HCT116 (cell line): Measurements from ENCODE around the gene SYNPO.

ENCODE experiments used
- CTCF ChIP-seq, 3 experiments: fragments of 200-600 bp in 1 of 3; sonication (generic) in 1 of 3; IDR thresholded peaks in 2 of 3; conservative IDR thresholded peaks in 1 of 3; 2 replicates each; pipeline ENCODE4 v1.5.1; 2012 to 2017; ENCODE audit warnings: low read depth in 2 of 3, low read length in 2 of 3, antibody characterized with exemption in 1 of 3, borderline replicate concordance in 1 of 3, control low read depth in 1 of 3, mild to moderate bottlenecking in 1 of 3, mixed read lengths in 1 of 3, mixed run types in 1 of 3, moderate library complexity in 1 of 3; ENCODE audit not compliant: insufficient read depth in 1 of 3
- EZH2 ChIP-seq: fragments of 200-600 bp; sonication (generic); IDR thresholded peaks from 2 replicates; pipeline ENCODE4 v1.6.1; 2017; ENCODE audit warnings: antibody characterized with exemption, mixed run types
- JUND ChIP-seq: IDR thresholded peaks from 2 replicates; pipeline ENCODE4 v1.6.1; 2012
- MAX ChIP-seq: IDR thresholded peaks from 2 replicates; pipeline ENCODE4 v1.6.1; 2012
- SP1 ChIP-seq: IDR thresholded peaks from 2 replicates; pipeline ENCODE4 v1.6.1; 2012; ENCODE audit warnings: low read depth
- SRF ChIP-seq: IDR thresholded peaks from 2 replicates; pipeline ENCODE4 v1.6.1; 2012; ENCODE audit warnings: low read depth
- YY1 ChIP-seq: IDR thresholded peaks from 2 replicates; pipeline ENCODE4 v1.6.1; 2011; ENCODE audit warnings: low read length, low read depth, moderate library complexity, mild to moderate bottlenecking; ENCODE audit not compliant: insufficient replicate concordance; ENCODE audit errors: extremely low read depth

- TF ChIP-seq SP1, result no peak
- no peak for TF ChIP-seq SRF
- no peak for TF ChIP-seq CTCF (IDR thresholded peaks at IDR 0.05 in 2 of 3, conservative IDR thresholded peaks at IDR 0.05 in 1 of 3; ENCODE audit: borderline replicate concordance in 1 of 3, insufficient read depth in 1 of 3, low read depth in 2 of 3, low read length in 2 of 3)
- no peak for TF ChIP-seq YY1
- TF ChIP-seq MAX, result no peak
- TF ChIP-seq JUND, result no peak
- TF ChIP-seq EZH2, result no peak
These were observed 2.7 kb downstream of the SYNPO start for GRCh38 chr5:150642991-150643710.
